Subcutaneous adipose tissue (tissue), 4 donors: Measurements from ENCODE around the gene PIK3R2. TPM values are rescaled to one million over a fixed set of nuclear protein-coding genes. Genes with fewer than 3 reads are reported as not detected.

Experiments
- CTCF ChIP-seq: fragments of 450-650 bp; IDR thresholded peaks from one replicate; pipeline ENCODE4 v1.5.1; 2016; ENCODE audit warnings: low read depth, mild to moderate bottlenecking, control low read depth, antibody characterized with exemption, moderate library complexity
- total RNA-seq, 4 donors: library from RNA; depleted of rRNA; stranded (reverse); fragments of >200 nt; gene quantifications; one replicate each; pipeline ENCODE4 v1.1.0, GENCODE V29; 2016

PIK3R2 gene
- total RNA-seq, 4 donors from 2014 or later = 4.7 to 10.0 (median 7.0) TPM

GRCh38 chr19:18128044-18128443 lies 24.9 kb upstream of the PIK3R2 start:
- TF ChIP-seq CTCF = no peak

- no peak for TF ChIP-seq CTCF
Observed at GRCh38 chr19:18128805-18129204, 24.2 kb upstream of the PIK3R2 start.

- no peak for TF ChIP-seq CTCF
Observed at GRCh38 chr19:18130523-18131242, 22.3 kb upstream of the PIK3R2 start.

- TF ChIP-seq CTCF = no peak
Observed at GRCh38 chr19:18131841-18132596, 20.9 kb upstream of the PIK3R2 start.

- TF ChIP-seq CTCF = no peak
Observed at GRCh38 chr19:18135712-18136584, 17.0 kb upstream of the PIK3R2 start.

DNA sequence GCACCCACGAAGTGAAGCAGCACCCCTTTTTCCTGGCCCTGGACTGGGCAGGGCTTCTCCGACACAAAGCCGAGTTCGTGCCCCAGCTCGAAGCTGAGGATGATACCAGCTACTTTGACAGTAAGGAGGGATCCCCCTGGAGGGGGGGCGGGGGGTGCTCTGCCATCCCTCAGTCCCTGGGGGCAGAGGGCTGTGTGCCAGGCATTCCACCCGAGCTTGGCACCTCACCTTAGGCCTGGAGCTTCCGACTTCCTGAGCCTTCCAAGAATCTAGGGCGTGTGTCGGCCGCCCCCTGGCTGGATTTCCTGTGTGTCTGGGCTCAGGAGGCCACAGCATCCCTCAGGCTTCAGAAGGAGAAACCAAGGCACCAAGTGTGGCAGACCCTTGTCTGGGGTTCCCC lies 15.7 kb upstream of the PIK3R2 start:
- no peak for TF ChIP-seq CTCF
